T-helper 2 cell treated with Interferon-gamma antibody and Interleukin-4, amounts not matched to agents 100 ng/mL and 5 ng/mL, for 36 hours (primary cell): ENCODE results near the gene PTPRT. TPM values are rescaled to one million over a fixed set of nuclear protein-coding genes. Genes with fewer than 3 reads are reported as not detected.

Source experiments
- intact Hi-C: fragments of 100-400 bp; cut with micrococcal nuclease; formaldehyde crosslinking; loops from one replicate; pipeline ENCODE4 v1.15.1; 2023
- total RNA-seq: library from RNA; stranded (reverse); gene quantifications from 2 replicates; pipeline ENCODE4 v1.2.3, GENCODE V29; 2022

The PTPRT gene
- not detected in 2 replicates for total RNA-seq

DNA sequence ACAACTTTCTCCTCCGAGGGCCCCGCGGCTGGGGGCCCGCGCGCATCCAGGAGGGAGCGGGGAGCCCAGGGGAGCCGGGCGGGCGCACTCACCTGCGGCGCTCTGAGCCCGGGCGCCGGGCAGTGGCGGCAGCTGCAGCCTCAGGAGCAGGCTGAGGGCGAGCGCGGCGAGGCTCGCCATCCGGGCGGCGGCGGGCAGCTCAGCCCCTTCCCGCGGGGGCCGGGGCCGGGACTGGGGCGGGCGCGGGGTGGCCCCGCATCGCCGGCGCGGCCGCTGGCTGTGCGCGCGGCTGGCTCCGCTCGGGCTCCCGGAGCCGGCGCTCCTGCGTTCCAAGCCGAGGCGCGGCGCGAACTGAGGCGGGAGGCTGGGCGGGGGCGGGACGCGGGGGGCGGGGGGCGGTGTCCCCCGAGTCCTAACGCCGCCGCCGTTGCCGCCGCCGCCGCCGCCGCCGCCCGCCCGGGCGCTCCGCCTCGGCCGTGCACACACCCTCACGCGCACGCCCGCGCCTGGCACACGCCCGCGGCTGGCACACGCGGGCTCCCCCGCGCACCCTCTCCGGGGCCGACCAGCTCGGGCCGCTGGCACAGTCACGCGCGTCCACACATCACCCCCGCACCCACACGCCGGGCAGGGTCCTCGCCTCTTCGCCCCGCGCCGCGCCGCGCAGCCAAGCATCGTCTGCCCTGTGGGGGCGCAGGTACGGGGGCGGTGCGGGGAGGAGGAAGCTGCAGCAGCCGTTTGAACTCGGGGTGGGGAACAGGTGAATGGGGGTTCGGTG, at the start of gene PTPRT:
Gene PTPRT, minus strand, starts transcription at position 353 of the 778 bp plus-strand sequence. Its CDS starts 173 bp downstream, at position 180.
- intact Hi-C loops: loop anchor here (5.0 kb wide), 1 partner anchor 1232 kb away; no protein-coding TSS in a partner anchor

DNA sequence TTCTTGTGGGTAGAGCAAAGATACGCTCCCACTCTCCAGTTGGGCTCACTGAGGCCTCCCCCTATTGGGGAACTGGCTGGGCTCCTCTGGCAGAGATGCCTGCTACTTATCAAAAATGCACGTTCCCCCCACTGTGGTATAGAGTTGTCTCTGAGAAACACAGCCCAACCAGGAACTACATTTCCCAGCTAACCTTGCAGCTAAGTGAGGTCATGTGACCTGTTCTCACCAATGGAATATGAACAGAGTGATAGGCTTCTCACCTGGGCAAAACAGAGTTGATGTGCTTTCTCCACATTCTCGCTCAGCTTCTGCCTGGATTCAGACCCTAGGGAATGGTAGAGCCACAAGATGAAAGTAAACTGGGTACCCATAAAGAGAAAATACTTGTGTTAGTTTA, 49.1 kb upstream of the PTPRT start:
- intact Hi-C loops: no loop called here

DNA sequence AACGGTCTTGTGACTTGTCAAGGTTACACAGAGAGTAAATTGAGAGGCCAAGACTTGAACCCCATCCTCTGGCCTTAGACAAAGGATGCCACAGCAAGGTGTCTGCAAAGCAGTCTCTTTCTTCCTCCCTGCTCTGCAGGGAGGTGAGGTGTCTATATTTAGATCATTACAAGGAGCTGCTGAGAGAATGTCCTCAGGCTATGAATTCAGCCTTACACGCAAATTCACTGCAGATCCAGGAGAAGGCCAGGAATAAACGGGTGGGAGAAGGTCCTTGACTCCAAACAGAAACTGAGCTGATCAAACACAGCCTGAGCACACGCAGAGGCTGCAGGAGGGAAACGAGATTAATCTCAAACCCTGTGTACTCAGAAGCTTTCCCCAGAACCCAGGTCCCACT, 48.6 kb upstream of the PTPRT start:
- intact Hi-C loops: no loop called here

DNA sequence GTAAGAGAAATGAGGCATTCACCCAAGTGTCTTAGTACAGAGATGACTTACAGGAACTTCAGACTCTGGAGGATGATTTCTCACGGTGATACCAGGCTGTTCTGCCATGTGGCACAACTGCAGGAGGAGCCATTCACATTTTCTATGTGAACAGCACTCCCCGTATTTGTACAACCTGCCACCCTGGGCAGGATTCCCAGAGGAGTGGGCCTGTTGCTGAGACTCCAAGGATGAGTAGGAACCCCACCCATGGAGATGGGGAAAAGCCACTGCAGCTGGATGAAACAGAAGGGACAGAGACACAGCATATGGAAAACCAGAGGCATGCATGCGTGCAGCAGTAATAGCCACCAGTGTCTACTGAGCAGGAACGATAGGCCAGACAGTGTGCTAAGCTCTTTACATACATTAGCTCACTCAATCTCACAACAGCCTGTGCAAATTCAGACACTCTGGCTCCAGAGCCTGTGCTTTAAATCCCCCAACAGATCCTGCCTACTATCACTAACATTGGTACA, 48.0 kb upstream of the PTPRT start:
- intact Hi-C loops: no loop called here

DNA sequence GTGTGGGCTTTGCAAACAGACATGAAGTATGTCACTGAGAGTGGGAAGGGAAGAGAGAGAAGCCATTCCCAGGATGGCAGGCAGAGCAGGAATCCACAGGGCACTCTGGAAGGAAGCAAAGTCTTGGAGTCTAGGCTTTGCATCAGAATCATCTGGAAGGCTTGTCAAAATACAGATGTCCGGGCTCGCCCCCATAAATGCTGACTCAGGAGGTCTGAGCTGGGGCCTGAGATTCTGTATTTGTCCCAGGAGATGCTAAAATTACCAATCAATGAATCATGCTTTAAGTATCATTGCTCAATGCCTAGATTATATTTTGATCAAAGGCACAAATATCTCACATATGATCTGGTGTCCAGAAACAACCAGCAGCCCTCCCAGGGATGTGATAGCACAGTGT, 46.3 kb upstream of the PTPRT start:
- intact Hi-C loops: no loop called here

DNA sequence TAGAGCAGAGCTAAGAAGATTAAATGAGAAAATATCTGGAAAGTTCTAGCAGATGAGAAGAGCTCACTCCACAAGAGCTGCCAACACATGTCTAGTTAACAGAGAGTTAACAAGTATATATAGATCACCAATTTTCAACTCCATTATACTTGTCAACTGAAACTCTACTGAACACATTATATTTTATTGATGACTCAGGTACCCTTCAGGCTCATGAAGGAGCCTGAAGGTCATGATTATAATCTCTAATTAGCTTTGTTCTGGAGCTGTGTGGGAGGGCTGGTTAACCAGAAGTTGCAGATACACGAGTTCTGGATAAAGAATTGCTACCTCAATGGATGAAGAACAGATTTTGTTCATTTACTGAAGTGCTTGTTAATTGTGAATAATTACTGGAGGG, 42.1 kb upstream of the PTPRT start:
- intact Hi-C loops: no loop called here

DNA sequence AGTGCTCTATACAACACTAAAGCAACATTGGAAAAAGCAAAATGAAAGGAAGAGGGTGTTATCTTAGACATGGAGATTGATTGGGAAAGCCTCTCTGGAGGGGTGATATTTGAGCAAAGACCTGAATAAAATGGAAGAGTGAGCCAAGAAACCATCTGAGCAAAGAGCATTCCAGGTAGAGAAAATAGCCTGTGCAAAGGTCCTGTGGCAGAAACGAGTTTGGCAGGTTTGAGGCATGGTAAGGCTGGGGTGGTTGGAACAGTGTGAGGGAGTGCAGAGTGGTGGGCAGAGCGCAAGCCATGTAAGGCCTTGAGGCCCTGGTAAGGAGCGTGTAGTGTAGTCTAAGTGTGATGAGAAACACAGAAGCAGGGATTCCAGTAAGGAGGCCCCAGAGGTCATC, 40.0 kb upstream of the PTPRT start:
- intact Hi-C loops: no loop called here

DNA sequence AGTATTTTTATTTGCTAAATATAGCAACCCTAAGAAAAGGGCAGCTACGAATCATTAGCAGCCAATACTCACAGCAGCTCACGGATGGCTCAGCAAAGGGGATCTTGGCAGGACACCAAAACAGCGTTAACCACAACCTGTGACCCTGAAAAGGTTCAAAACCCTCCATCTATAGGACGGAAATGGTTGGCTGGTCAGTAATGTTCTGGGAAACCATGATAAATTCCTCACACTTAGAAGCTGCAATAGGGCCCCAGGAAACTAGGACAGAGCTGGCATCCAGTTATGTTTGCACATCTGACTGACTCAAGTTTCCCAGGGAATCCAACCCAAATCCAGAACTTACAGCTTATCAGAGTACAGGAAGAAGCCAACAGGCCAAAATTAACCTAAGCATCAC, 30.9 kb upstream of the PTPRT start:
- intact Hi-C loops: no loop called here

DNA sequence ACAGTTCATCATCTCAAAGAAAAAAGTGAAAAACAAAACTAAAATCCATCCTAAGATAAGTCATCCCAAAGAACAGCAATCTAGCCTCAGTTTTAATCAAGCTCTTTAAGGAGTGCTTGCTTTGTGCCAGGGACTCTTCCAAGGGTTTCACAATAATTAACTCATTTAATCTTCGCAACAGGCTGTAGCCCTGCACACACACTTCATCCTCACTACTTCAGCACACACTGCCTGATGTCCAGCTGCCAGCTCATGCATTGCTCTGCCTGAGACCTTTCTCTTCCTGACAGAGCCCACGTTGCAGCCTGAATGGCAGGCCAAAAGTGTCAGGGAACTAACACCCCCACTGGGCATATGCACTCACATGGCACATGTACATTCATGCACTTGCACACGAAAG, 21.2 kb upstream of the PTPRT start:
- intact Hi-C loops: no loop called here

DNA sequence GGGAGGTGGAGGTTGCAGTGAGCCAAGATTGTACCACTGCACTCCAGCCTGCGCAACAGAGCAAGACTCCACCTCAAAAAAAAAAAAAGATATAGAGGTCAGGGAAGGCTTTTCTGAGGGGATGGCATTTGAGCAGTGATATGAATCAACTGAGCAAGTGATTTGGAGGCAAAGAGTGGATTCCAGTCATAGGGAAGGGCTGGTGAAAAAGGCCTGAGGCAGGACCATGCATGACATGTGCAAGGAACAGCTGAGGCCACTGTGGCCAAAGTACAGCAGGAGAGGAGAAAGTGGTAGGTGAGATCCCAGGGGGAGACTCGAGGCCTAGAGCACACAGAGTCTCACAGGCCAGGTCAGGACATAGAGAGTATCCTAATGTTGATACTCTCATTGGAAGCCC, 20.1 kb upstream of the PTPRT start:
- intact Hi-C loops: no loop called here

DNA sequence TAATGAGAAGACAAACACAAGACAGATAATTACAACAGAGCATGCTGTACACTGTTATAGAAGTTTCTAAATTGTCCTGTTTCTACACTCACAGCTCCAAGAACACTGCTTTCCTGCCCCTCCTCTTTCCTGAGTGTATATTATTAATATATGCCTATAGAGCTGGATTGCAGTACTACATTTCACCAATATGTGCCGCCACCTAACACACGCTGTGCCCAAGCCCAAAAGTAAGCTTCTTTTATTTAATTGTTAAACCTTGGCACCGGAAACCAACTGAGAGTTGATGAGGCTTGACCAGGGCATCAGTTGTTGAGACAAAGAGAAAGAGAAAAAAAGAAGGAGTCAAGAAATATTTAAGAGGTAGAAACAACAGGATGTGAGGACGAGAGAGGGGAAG, 16.0 kb upstream of the PTPRT start:
- intact Hi-C loops: no loop called here

DNA sequence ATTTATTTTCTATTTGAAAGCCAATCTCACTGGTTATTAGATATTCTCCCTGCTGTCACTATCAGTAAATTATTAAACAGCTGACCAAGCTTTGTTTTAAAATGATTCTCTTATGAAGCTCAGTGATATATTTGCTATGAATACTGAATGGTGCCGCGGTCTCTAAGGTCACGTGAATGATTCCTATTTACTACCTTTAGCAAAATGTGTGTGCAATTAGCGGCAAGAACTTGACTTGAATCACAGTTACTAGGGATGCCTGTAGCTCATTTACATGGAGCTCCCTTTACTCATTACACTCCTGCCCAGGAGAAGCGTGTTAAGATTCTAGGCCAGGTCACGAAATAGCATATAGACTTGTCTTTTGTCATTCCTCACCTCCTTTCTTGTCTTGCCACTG, 12.4 kb upstream of the PTPRT start:
- intact Hi-C loops: no loop called here

DNA sequence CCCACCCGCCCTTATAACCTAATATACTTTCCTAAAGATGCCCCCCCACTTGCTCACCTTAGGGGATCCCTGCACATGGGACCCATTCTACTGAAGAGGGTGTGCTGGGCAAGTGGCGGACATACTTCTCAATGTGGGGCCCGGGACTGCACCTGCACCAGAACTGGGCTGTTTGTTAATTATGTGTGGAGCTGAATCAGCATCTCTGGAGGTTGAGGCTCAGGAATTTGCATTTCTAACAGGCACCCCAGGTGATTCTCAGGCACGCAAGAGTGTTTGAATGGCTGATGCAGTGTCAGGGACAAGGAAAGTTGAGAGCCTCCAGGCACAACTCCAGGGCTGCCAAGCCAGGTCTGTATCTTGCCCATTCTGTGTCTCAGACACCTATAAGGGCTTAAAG, 8.9 kb upstream of the PTPRT start:
- intact Hi-C loops: no loop called here

DNA sequence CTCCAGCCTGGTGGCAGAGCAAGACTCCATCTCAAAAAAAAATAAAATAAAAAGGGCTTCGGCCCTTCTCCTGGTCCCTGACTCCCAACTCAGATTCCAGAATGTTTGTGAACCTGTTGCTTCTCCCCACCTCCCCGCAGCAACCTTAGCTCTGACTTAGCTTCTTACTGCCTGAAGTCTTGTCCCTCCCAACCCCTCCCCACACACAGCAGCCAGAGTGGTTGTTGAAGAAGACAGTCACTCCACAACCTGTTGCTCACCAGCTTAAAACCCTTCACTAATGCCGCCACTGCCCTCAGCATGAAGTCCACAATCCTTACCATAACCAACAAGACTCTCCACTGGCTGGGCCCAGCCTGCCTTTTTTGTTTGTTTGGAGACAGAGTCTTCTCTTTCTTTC, 6.5 kb upstream of the PTPRT start:
- intact Hi-C loops: no loop called here

DNA sequence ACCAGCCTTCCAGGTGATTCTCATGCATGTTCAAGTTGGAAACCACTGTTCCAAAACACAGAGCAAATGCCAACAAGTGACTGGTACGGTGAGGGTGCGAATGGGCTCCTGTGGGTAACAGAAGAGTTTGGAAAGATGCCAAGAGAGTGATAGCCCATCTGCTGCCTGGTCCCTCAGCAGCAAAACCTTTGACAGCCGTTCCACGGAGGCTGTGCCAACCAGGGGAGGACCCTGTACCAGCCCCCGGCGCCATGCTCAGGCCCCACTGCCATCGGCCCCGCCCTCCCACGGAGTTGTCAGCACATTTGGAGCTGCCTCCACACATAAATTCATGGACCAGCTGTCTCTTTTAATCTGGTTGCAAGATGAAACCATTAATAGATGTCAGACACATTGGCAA, 4.4 kb upstream of the PTPRT start:
- intact Hi-C loops: no loop called here

DNA sequence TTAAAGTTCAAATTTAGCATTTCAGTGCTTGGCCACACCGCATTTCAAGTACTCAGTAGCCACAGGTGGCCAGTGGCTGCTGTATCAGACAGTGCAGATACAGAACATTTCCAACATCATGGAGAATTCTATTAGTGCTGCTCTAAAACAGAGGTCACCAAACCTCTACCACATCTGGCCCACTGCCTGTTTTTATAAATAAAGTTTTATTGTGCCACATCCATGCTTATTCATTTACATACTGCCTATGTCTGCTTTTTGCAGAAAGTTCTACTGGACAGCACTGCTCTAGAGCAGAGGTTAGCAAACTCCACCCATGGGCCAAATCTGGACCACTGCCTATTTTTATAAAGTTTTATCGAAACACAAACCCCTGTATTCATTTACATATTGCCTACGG, 3.7 kb upstream of the PTPRT start:
- intact Hi-C loops: no loop called here

DNA sequence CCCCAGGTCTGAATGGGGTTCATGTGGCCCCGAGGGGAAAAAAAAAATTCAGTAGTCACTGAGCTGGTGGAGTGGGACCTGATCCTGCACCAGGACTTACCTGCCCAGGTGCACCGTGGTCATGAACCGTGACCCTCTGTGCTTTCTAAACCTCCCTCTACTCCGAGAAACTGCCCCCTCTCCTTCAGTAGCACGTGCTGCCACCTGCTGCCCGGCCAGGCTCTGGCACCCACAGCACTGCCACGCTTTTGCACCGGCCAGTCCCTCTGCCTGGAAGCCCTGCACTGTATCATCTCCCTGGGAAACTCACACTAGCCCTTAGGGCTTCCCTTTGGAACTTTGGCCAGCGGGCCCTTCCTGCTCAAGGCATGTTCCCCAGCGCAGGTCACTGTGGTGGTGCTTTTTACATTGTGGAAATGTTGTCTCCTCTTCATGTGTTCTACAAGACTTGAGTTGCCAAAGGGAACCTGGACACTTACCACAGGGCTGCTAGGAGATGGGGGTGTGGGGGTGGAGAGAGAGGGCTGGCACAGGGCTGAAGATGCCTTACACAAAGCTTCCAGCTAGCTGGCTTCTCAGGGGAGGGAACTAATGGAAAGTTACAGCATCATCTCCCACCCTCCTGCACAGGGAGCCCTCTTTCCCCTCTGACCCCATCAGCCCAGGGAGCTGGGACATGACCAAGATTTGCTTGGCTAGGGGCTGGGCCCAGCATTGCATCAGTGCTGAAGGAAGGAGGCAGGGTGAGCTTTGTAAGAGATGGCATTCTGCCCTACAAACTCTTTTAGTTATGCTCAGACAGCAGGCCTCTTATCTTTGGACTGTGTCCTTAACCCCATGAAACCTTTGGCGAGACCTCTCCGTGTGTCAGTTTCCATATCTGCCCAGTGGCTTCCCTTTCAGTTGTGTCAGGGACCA, 2.5 kb upstream of the PTPRT start:
- intact Hi-C loops: no loop called here

DNA sequence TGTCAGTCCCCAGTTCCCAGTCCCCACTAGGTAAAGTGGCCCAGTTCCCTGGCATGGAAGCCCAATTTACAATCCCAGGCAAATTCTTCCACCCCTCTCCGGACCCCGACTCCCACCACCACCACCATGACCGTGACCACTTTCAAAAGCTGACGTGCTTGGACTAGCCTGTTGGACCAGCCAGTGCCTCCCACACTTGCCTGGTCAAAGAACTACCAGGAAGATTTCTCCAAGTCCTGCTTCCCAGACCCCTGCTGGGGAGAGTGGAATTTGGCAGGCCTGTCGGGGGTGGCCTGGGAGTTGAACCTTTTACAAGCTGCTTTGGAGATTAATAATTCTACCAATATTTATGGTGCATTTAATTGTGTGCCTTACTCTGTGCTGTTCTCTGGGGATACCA, 1.4 kb upstream of the PTPRT start:
- intact Hi-C loops: no loop called here

DNA sequence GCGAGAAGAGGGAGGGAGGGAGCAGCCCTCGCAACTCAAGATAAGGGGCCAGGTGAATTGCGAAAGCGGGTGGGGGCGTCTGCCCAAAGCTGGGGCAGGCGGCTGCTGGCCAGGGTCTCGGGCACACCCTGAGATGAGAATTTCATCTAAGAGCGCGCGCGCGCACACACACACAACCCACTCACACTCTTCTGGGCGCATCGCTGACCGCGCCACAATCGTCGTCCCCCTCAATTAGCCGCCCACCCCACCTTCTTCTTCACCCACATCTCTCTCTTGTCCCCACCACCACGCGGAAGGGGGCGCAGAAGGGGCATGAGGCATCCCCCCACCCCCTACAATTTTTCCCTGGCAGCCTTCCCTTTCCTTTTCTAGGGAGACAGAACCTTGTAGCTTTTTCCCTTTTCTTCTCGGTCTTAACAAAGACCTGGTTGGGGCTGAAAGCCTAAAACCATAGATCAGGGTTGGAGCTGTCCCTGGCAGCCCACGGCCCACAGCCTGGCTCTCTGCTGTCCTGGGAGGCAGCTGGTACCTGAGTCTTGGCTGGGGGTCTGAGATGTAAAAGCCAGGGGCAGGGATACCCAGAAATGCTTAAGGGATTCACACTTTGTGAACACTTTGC, 737 bp upstream of the PTPRT start:
- intact Hi-C loops: no loop called here

DNA sequence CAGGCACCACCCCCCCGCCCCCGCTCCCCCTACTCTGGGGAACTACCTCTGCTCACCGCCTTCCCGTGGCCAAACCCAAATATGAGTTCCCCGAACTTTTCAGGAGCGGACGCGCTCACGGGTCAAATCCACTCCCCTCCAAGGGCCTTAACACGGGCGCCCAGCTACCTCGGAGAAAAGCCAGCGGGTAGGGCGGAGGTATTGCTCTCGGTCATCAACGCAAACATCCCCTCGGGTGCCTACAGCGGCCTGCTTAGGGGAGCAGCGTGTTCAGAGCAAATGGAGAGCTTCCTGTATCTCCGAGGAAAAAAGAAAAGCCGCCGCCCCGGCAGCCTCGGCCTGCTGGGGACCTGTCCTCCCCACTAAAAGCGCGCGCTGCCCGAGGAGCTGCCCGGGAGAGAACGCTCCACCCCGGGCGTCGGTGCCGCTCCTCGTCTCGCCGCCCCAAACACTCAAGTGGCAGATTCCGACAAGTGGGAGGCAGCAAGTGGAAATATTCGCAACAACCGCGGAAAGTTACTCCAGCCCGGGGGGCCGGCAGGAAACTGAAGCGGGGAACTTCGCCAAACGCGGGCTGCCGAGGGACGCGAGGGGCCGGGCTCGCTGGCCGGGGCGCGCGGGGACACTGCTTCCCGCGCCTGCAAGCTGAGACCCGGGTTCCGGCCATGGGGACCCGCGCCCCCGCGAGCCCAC, 699 bp downstream of the PTPRT start:
- intact Hi-C loops: loop anchor here (5.0 kb wide), 1 partner anchor 1232 kb away; no protein-coding TSS in a partner anchor

DNA sequence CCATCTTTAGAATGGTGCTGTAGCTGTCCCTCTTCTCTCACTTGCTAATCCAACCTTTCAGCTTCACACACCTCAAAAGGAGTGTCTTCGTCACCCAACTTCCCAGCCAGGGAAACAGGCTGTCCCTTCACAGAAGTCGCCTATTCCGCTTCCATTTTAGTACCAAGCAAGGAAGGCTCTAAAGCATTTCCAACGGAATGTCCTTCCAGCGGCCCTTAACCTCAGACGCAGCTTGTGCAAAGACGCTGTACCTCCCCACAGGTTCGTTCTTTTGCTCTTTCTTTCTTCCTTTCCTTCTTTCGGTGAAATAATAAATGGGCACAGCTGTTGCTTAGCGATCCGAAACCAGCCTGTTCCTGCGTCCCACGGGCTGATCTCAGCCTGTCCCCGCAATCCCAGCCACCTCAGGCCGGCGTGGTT, 1.5 kb downstream of the PTPRT start:
- intact Hi-C loops: loop anchor here (5.0 kb wide), 1 partner anchor 1231 kb away; no protein-coding TSS in a partner anchor
